Pancreas (tissue), 10 donors: ENCODE results near the gene ZBTB48. TPM values are rescaled to one million over a fixed set of nuclear protein-coding genes. Genes with fewer than 3 reads are reported as not detected.

Experiments
- ATAC-seq, 4 donors: fragments of 200-7000 bp; cut with Tn5 transposase; one replicate each; pipeline versions ENCODE4 v1.8.0 to v1.9.1; 2020; ENCODE audit warnings: mild to moderate bottlenecking in 4 of 4, moderate library complexity in 4 of 4
- DNase-seq, 6 donors: peaks; one replicate each; pipeline ENCODE4 v3.0.0-alpha.2; 2020
- FAIRE-seq: peaks from 2 replicates; lab custom pipeline; 2012; peaks lifted over from hg19 to GRCh38; lab: Jason Lieb, UNC
- H3K27ac ChIP-seq, 4 donors: fragments of 200-600 bp; sonication (generic); 1 replicate in 3 of 4; 2 replicates in 1 of 4; pipeline versions ENCODE4 v1.5.0 to v1.8.0; 2020
- H3K27me3 ChIP-seq, 4 donors: fragments of 200-600 bp; one replicate each; pipeline ENCODE4 v1.8.0; 2021
- H3K36me3 ChIP-seq, 3 donors: fragments of 200-600 bp; sonication (generic) in 1 of 3; one replicate each; pipeline versions ENCODE4 v1.5.0 to v1.8.0; 2020 to 2021
- H3K4me1 ChIP-seq, 3 donors: fragments of 200-600 bp; one replicate each; pipeline ENCODE4 v1.8.0; 2021
- H3K4me3 ChIP-seq, 4 donors: fragments of 200-600 bp; sonication (generic) in 2 of 4; one replicate each; pipeline versions ENCODE4 v1.5.0 to v1.8.0; 2020 to 2021
- H3K9me3 ChIP-seq, 4 donors: fragments of 200-600 bp; one replicate each; pipeline ENCODE4 v1.8.0; 2021
- CTCF ChIP-seq, 4 donors: fragments of 200-600 bp; sonication (generic) in 3 of 4; IDR thresholded peaks; one replicate each; pipeline versions ENCODE4 v1.5.0 to v1.8.0; 2021; ENCODE audit warnings: antibody characterized with exemption in 4 of 4
- WGBS, 2 donors: extraction: QIAGEN DNeasy Blood & Tissue Kit; methylation state at CpG; one replicate each; pipeline ENCODE4 v1.1.7; 2013; 5-methylcytosine and 5-hydroxymethylcytosine counted together
- intact Hi-C, 3 donors: fragments of 100-400 bp; cut with DNase I; formaldehyde crosslinking; loops; one replicate each; pipeline versions ENCODE4 v1.11.1 to v1.14.2; 2022
- polyA plus RNA-seq, 2 donors: library from polyadenylated mRNA; stranded (reverse); fragments of 200-250 nt; gene quantifications; one replicate each; pipeline ENCODE4 v1.2.3, GENCODE V29; 2013
- total RNA-seq, 6 donors: library from RNA; stranded (reverse); fragmentation: NEBNext Ultra II Directional in 4 of 6; extraction: Animal tissue kit (Norgen Biotek cat#: 25700) in 4 of 6; gene quantifications; one replicate each; pipeline versions ENCODE4 v1.2.1 to v1.2.4, GENCODE V29; 2021 to 2023
- donor health status: healthy with polysubstance abuse.
- donor health status: DM: no; HTN: no; CAD: no; lungs with moderate emphysema.
- donor health status: DM: no; HTN: no; CAD: no.
- donor health status: control.
- donor health status: control.
- donor health status: Bipolar disorder and iron deficiency.
- donor health status: DM: yes; HTN: yes; CAD: no.
- donor health status: DM: no; HTN: no; CAD: no.
- donor health status: DM: no; HTN: no; CAD: no.
- donor health status: DM: yes; HTN: yes; CAD: no.

Gene ZBTB48
- total and polyA plus RNA-seq, 8 donors: 15.2 to 143 (median 18.4) TPM

GRCh38 chr1:6546326-6546725 is 33.5 kb upstream of the ZBTB48 start:
- no peak for ATAC-seq

GRCh38 chr1:6547301-6547700 is 32.5 kb upstream of the ZBTB48 start:
- no peak overlapping the region for H3K4me3 ChIP-seq
- no peak for DNase-seq
- ATAC-seq: no peak
- no peak for FAIRE-seq
- no peak overlapping the region for H3K27ac ChIP-seq
- H3K4me1 ChIP-seq: no peaks in the 10 kb centered on the region
- no peaks in the 10 kb centered on the region for H3K9me3 ChIP-seq
- intact Hi-C loops: no loop called here
- WGBS, 2 donors: 67 to 74% methylated on average over 4 of the region's 4 CpGs
- H3K36me3 ChIP-seq: peaks cover 3 to 48% (median 9%) of the 10 kb centered on the region in 3 donors
- no peaks in the 10 kb centered on the region for H3K27me3 ChIP-seq
- no peak for TF ChIP-seq CTCF (IDR thresholded peaks at IDR 0.05)

More at GRCh38 chr1:6546326-6546725, 33.5 kb upstream of the ZBTB48 start:
- intact Hi-C loops: no loop called here
- FAIRE-seq: no peak
- DNase-seq: no peak
- Histone ChIP-seq H3K4me3 (no peak overlapping the region), H3K27me3 (no peaks in the 10 kb centered on the region), H3K4me1 (no peaks in the 10 kb centered on the region), H3K9me3 (no peaks in the 10 kb centered on the region), H3K36me3 (peaks cover 3 to 48% (median 9%) of the 10 kb centered on the region in 3 donors), H3K27ac (no peak overlapping the region)
- TF ChIP-seq CTCF (IDR thresholded peaks at IDR 0.05): no peak
- WGBS, 2 donors: 73 to 81% methylated on average over 5 of the region's 5 CpGs

- peak within 1 kb of the TSS; percentile 37 to 60 (median 52) for H3K27ac ChIP-seq
- intact Hi-C loops: loop anchor here in 1 of 3 donors (10.0 kb wide), 1 partner anchor 91 kb away; no protein-coding TSS in a partner anchor
These were observed 25.5 kb upstream of the ZBTB48 start, which contains the start of gene NOL9 for GRCh38 chr1:6554031-6554906. Gene NOL9, minus strand, starts transcription at chr1:6554513. Its CDS starts 11 bp downstream, at chr1:6554502.

GRCh38 chr1:6554907-6555778 is 24.7 kb upstream of the ZBTB48 start, which contains the start of gene TAS1R1:
Gene TAS1R1, plus strand, starts transcription at chr1:6555307. Its CDS starts 67 bp downstream, at chr1:6555374.
- H3K27me3 ChIP-seq: no peaks in the 10 kb centered on the region
- no peak for TF ChIP-seq CTCF (IDR thresholded peaks at IDR 0.05)
- 70 to 71% methylated on average over 19 of the region's 19 CpGs for WGBS, 2 donors
- H3K36me3 ChIP-seq: peaks cover 0 to 4% (median under 1%) of the 10 kb centered on the region in 3 donors
- FAIRE-seq: no peak
- DNase-seq: peak in 3 of 6 donors; percentile 31 to 62 (median 62)
- H3K9me3 ChIP-seq: no peaks in the 10 kb centered on the region
- peak in 3 of 4 donors; percentile 5 to 37 (median 9) for ATAC-seq
- intact Hi-C loops: loop anchor here in 1 of 3 donors (10.0 kb wide), 1 partner anchor 90 kb away; no protein-coding TSS in a partner anchor
- H3K27ac ChIP-seq: peak within 1 kb of the TSS; percentile 37 to 60 (median 52)
- peaks cover 0 to 17% (median 11%) of the 10 kb centered on the region in 3 donors for H3K4me1 ChIP-seq
- peak within 1 kb of the TSS; percentile 94 to 100 (median 100) for H3K4me3 ChIP-seq

More at GRCh38 chr1:6554031-6554906, 25.5 kb upstream of the ZBTB48 start, which contains the start of gene NOL9:
- peak; percentile 90 to 98 (median 94) for DNase-seq
- ATAC-seq: peak; percentile 98 to 100 (median 100)
- WGBS, 2 donors: 0 to 1% methylated on average over 80 to 87 of the region's 87 CpGs
- Histone ChIP-seq H3K4me1 (peaks cover 0 to 17% (median 11%) of the 10 kb centered on the region in 3 donors), H3K27me3 (no peaks in the 10 kb centered on the region), H3K9me3 (no peaks in the 10 kb centered on the region), H3K4me3 (peak within 1 kb of the TSS; percentile 94 to 100 (median 100)), H3K36me3 (peaks cover 3 to 10% (median 9%) of the 10 kb centered on the region in 3 donors)
- peak; percentile 89 to 98 (median 97) for TF ChIP-seq CTCF (IDR thresholded peaks at IDR 0.05)
- no peak for FAIRE-seq
